ENCODE measurements around the gene PRKAB1.

Gene PRKAB1

GRCh38 chr12:119659289-119659897, 8.5 kb upstream of the PRKAB1 start:
- no peak for DNase-seq
- intact Hi-C loops (cut with DNase I; ENCODE audit: low total_unique reads): no loop called here
- no peaks in the 10 kb centered on the region for H3K9me3 ChIP-seq
- H3K4me3 ChIP-seq: no peak overlapping the region
- no peaks in the 10 kb centered on the region for H3K36me3 ChIP-seq
- no peaks in the 10 kb centered on the region for H3K27me3 ChIP-seq
- H3K27ac ChIP-seq: no peak overlapping the region
- TF ChIP-seq CTCF (IDR thresholded peaks at IDR 0.05): peak; percentile 60 to 90
- no peaks in the 10 kb centered on the region for H3K4me1 ChIP-seq

GRCh38 chr12:119660076-119660475, 7.9 kb upstream of the PRKAB1 start:
- DNase-seq: no peak
- Histone ChIP-seq H3K27me3 (no peaks in the 10 kb centered on the region), H3K9me3 (no peaks in the 10 kb centered on the region), H3K4me1 (no peaks in the 10 kb centered on the region), H3K36me3 (no peaks in the 10 kb centered on the region), H3K27ac (no peak overlapping the region), H3K4me3 (no peak overlapping the region)
- intact Hi-C loops (cut with DNase I; ENCODE audit: low total_unique reads): no loop called here
- TF ChIP-seq CTCF (IDR thresholded peaks at IDR 0.05): no peak

GRCh38 chr12:119661882-119662281, 6.1 kb upstream of the PRKAB1 start:
- H3K36me3 ChIP-seq: no peaks in the 10 kb centered on the region
- H3K27me3 ChIP-seq: no peaks in the 10 kb centered on the region
- H3K9me3 ChIP-seq: no peaks in the 10 kb centered on the region
- no peak overlapping the region for H3K27ac ChIP-seq
- H3K4me3 ChIP-seq: no peak overlapping the region
- no peak for DNase-seq
- H3K4me1 ChIP-seq: peaks cover 0 to 6% (median 2%) of the 10 kb centered on the region in 4 donors
- intact Hi-C loops (cut with DNase I; ENCODE audit: low total_unique reads): no loop called here
- TF ChIP-seq CTCF (IDR thresholded peaks at IDR 0.05): no peak

DNA sequence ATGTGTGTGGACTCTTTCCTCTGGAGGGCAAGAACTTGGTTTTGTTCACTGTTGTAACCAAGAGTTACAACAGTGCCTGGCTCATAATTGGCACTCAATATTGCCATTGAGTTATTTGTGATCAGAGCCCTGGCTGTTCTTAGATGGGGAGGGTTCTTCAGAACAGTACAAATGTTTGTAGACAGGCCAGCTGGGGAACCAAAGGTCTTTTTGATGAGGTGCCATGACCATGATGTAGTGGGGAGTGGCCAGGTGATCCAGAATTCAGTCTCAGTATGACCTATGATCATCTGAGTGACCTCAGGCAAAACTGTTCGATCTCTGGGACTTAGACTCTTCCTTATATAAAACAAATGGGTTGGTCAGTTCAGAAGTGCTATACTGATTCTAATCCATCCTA, 3.3 kb upstream of the PRKAB1 start:
- no peak overlapping the region for H3K27ac ChIP-seq
- H3K36me3 ChIP-seq: no peaks in the 10 kb centered on the region
- DNase-seq: no peak
- H3K4me3 ChIP-seq: no peak overlapping the region
- intact Hi-C loops (cut with DNase I; ENCODE audit: low total_unique reads): no loop called here
- TF ChIP-seq CTCF (IDR thresholded peaks at IDR 0.05): no peak
- no peaks in the 10 kb centered on the region for H3K27me3 ChIP-seq
- H3K9me3 ChIP-seq: no peaks in the 10 kb centered on the region
- peaks cover 0 to 23% (median 12%) of the 10 kb centered on the region in 4 donors for H3K4me1 ChIP-seq

- DNase-seq: no peak
- no peaks in the 10 kb centered on the region for H3K9me3 ChIP-seq
- H3K27me3 ChIP-seq: no peaks in the 10 kb centered on the region
- H3K36me3 ChIP-seq: no peaks in the 10 kb centered on the region
- no peak for TF ChIP-seq CTCF (IDR thresholded peaks at IDR 0.05)
- H3K4me3 ChIP-seq: no peak overlapping the region
- H3K27ac ChIP-seq: no peak overlapping the region
- H3K4me1 ChIP-seq: peaks cover 0 to 30% (median 15%) of the 10 kb centered on the region in 4 donors
- intact Hi-C loops (cut with DNase I; ENCODE audit: low total_unique reads): no loop called here
Observed at GRCh38 chr12:119665164-119665929, 2.6 kb upstream of the PRKAB1 start.
